Neural cell (in vitro differentiated cells): Measurements from ENCODE around the gene GRID1.

Source experiments
- EZH2 ChIP-seq: fragments of 200-600, 300-800 bp; shearing (Covaris generic), sonication (generic); IDR thresholded peaks from 2 replicates; pipeline ENCODE4 v1.6.1; 2014; ENCODE audit warnings: antibody characterized with exemption, low read length, borderline replicate concordance, mild to moderate bottlenecking; ENCODE audit not compliant: insufficient read depth, poor library complexity, severe bottlenecking
- REST ChIP-seq: IDR thresholded peaks from 2 replicates; pipeline ENCODE4 v1.6.1; 2012; ENCODE audit warnings: borderline replicate concordance
- TAF1 ChIP-seq: IDR thresholded peaks from 2 replicates; pipeline ENCODE4 v1.6.1; 2012; ENCODE audit warnings: low read depth
- TF ChIP-seq, protein P1 (sequence below): fragments of 450-650 bp; IDR thresholded peaks from 2 replicates; pipeline ENCODE4 v1.5.1; 2014; ENCODE audit warnings: antibody characterized with exemption, mild to moderate bottlenecking, moderate library complexity; ENCODE audit not compliant: poor library complexity, severe bottlenecking

DNA sequence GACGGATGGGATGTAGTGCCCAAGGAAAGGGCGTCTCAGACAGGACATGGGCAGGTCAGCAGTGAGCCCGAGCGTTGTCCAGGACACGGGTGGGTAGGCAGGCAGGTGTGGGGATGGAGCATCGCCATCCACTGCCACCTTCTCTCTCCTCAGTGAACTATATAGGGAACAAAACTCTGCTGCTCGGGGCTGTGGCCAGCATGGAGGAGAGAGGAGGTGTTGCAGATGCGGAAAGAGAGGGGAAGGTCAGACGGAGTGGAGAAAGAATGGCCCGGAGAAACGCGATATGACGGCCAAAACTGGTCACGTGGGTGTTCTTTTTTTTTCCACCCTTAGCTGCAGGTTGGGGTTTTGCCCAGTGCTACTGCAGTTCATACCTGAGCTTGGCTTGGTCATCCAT is 71.2 kb downstream of the GRID1 start:
- TF ChIP-seq, protein P1, sequence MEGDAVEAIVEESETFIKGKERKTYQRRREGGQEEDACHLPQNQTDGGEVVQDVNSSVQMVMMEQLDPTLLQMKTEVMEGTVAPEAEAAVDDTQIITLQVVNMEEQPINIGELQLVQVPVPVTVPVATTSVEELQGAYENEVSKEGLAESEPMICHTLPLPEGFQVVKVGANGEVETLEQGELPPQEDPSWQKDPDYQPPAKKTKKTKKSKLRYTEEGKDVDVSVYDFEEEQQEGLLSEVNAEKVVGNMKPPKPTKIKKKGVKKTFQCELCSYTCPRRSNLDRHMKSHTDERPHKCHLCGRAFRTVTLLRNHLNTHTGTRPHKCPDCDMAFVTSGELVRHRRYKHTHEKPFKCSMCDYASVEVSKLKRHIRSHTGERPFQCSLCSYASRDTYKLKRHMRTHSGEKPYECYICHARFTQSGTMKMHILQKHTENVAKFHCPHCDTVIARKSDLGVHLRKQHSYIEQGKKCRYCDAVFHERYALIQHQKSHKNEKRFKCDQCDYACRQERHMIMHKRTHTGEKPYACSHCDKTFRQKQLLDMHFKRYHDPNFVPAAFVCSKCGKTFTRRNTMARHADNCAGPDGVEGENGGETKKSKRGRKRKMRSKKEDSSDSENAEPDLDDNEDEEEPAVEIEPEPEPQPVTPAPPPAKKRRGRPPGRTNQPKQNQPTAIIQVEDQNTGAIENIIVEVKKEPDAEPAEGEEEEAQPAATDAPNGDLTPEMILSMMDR: no peak
- no peak for TF ChIP-seq REST
- no peak for TF ChIP-seq EZH2
- TF ChIP-seq TAF1: no peak
